HEK293T (cell line): ENCODE measurements around the gene CLEC16A.

Experiments used
- FOXK2 ChIP-seq: fragments of 450-650 bp; IDR thresholded peaks from 2 replicates; pipeline ENCODE4 v1.6.1; 2016; ENCODE audit warnings: mild to moderate bottlenecking
- SP1 ChIP-seq: fragments of 450-650 bp; IDR thresholded peaks from 2 replicates; pipeline ENCODE4 v1.6.1; 2017
- SUZ12 ChIP-seq: fragments of 450-650 bp; IDR thresholded peaks from 2 replicates; pipeline ENCODE4 v1.6.1; 2016; ENCODE audit warnings: mild to moderate bottlenecking

DNA sequence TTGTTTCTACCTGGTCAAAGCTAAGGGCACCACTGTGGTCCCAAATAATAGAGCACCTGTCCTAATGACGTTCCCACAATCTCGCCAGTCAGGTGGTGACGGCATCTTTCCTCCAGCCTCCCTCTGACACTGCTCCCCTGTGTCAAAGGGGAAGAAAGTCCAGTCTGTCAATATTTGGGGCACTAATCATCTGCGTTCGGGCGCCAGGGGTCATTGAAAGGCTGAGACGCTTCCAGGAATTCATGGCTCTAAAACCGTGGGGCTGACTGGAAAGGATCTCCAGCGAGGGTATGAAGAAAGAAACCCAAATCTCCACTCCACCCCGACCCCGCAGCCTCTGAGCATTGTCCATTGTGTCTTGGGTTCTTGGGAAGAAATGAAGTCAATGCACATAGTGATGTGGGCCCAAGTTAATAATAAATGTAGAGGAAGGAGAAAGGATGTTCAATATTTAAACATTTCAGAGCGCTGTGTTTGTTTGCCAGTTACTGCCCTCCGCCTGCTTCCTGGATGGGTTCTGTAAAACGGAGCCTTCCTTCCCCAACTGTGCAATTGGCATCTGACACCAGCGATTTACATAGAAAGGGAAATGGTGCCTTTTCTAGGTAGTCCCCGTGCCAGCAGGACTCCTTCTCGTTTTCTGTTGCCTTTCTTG is 208.4 kb downstream of the CLEC16A start:
- TF ChIP-seq SUZ12 (no peak), FOXK2 (no peak), SP1 (no peak)
